BE2C (cell line): ENCODE data around the gene POLN.

Source experiments
- DNase-seq: peaks from one replicate; pipeline ENCODE4 v3.0.0-alpha.2; 2020
- H3K27me3 ChIP-seq: fragments of 250-450 bp; sonication (Bioruptor Pico); 2 replicates; pipeline ENCODE4 v1.5.1; 2020; ENCODE audit warnings: mild to moderate bottlenecking
- H3K36me3 ChIP-seq: fragments of 250-450 bp; sonication (Bioruptor Pico); 2 replicates; pipeline ENCODE4 v1.5.1; 2020; ENCODE audit warnings: mild to moderate bottlenecking
- H3K4me1 ChIP-seq: fragments of 250-450 bp; sonication (Bioruptor Pico); 2 replicates; pipeline ENCODE4 v1.5.1; 2020
- H3K4me3 ChIP-seq: 2 replicates; pipeline ENCODE4 v1.5.1; 2011; ENCODE audit warnings: low read depth, low read length
- H3K9me3 ChIP-seq: fragments of 250-450 bp; sonication (Bioruptor Pico); 2 replicates; pipeline ENCODE4 v1.5.1; 2020
- CTCF ChIP-seq: IDR thresholded peaks from 2 replicates; pipeline ENCODE4 v1.5.1; 2012; ENCODE audit warnings: mild to moderate bottlenecking, low read depth, low read length

POLN gene

GRCh38 chr4:2044542-2045517 is 197.1 kb downstream of the POLN start:
- H3K9me3 ChIP-seq: peaks cover 4% of the 10 kb centered on the region; the same call in 1 of the 2 replicates
- no peaks in the 10 kb centered on the region for H3K4me1 ChIP-seq
- no peak for DNase-seq
- H3K4me3 ChIP-seq: no peak overlapping the region
- peaks cover 20% of the 10 kb centered on the region for H3K27me3 ChIP-seq
- no peaks in the 10 kb centered on the region; the same call in 1 of the 2 replicates for H3K36me3 ChIP-seq
- no peak for TF ChIP-seq CTCF

DNA sequence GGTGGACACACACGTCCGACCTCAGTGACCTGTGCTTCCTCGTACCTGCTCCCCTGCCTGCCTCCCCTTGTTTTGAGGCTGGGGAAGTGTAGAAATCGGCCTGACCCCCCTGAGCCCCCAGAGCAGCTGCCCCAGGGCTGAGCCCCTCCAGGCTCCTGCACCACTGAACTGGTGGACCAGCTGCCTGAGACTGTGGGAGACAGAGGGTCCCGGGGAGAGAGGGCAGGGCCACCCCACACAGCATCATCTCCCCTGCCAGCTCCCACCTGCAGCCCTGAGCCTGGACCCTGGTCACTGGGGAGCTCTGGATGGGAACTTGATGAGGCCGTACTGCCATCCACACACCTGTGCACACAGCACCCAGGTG is 197.8 kb downstream of the POLN start:
- H3K4me1 ChIP-seq: no peaks in the 10 kb centered on the region
- H3K27me3 ChIP-seq: peaks cover 27% of the 10 kb centered on the region
- H3K4me3 ChIP-seq: no peak overlapping the region
- TF ChIP-seq CTCF: no peak
- H3K9me3 ChIP-seq: peaks cover 4% of the 10 kb centered on the region; the same call in 1 of the 2 replicates
- DNase-seq: no peak
- no peaks in the 10 kb centered on the region; the same call in 1 of the 2 replicates for H3K36me3 ChIP-seq

DNA sequence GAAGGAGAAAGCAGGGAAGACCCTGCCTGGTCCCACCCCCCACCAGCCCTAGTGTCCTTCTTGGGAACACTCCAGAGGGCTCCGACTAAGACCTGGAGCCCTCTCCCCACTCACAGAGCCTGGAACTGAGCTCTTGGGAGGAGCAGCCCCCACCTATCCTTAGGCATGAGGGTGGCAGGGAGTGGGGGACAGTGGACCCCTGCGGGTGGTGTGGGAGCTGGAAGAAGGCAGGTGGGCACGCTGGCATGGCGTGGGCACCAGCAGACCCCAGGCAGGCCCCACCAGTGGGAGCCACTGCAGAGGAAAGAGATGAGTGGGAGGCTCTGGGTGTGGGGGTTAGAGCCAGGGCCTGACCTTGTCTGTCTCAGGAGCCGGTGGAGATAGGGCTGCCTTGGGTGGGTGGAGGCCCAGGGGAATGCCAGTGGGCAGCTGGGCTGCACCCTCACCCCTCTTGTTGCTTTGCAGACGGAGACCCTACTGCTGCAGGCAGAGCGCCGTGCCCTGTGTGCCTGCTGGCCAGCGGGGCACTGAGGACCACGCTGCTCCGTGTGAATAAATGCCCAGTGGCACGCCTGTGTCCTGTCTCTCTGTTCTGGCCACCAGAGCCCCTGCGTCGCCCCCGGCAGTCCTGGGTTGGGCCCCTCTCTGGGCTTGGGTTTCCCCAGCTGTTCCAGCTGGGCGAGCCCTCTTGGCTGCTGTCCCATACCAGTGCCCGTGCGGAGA is 198.4 kb downstream of the POLN start:
- H3K9me3 ChIP-seq: peaks cover 4% of the 10 kb centered on the region; the same call in 1 of the 2 replicates
- H3K4me1 ChIP-seq: no peaks in the 10 kb centered on the region
- no peak for TF ChIP-seq CTCF
- H3K27me3 ChIP-seq: peaks cover 33% of the 10 kb centered on the region
- no peaks in the 10 kb centered on the region; the same call in 1 of the 2 replicates for H3K36me3 ChIP-seq
- H3K4me3 ChIP-seq: no peak overlapping the region
- no peak for DNase-seq

DNA sequence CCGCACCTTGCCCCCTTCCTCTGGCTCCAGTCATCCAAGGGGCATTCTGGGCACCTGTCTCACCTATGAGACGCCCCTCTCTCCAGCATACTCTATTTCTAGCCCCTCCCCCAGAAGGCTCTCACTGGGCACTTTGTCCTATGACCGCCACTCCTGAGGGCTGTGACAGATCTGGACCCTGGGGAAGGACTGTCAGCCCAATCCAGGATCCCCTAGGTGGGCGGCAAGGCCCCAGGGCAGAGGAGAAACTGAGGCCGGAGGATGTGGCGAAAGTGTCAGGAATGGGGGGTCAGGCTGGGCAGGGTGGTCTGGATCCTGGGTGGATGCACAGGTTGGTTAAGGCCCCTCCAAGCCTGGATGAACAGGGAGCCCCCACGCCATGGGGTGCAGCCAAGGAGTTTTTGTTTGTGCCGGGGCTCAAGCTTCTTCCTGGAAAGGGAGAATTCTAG is 198.9 kb downstream of the POLN start:
- peaks cover 36% of the 10 kb centered on the region for H3K27me3 ChIP-seq
- H3K4me3 ChIP-seq: peak overlapping the region; percentile 34
- peaks cover 4% of the 10 kb centered on the region; the same call in 1 of the 2 replicates for H3K9me3 ChIP-seq
- no peaks in the 10 kb centered on the region for H3K4me1 ChIP-seq
- no peak for TF ChIP-seq CTCF
- no peaks in the 10 kb centered on the region; the same call in 1 of the 2 replicates for H3K36me3 ChIP-seq
- DNase-seq: no peak

GRCh38 chr4:2042204-2042946 is 199.5 kb downstream of the POLN start:
- no peak for TF ChIP-seq CTCF
- H3K36me3 ChIP-seq: no peaks in the 10 kb centered on the region; the same call in 1 of the 2 replicates
- H3K9me3 ChIP-seq: peaks cover 4% of the 10 kb centered on the region; the same call in 1 of the 2 replicates
- H3K4me1 ChIP-seq: no peaks in the 10 kb centered on the region
- H3K27me3 ChIP-seq: peaks cover 36% of the 10 kb centered on the region
- H3K4me3 ChIP-seq: peak overlapping the region; percentile 64
- peak; percentile 52 for DNase-seq
